Limb (tissue), 2 donors: ENCODE measurements around the gene ADARB2.
A peak's percentile ranks its signal among the peaks of the same experiment; 100 is the strongest.

Source experiments
- DNase-seq, 2 donors: peaks; one replicate each; pipeline ENCODE4 v3.0.0-alpha.2; 2016; ENCODE audit errors: extremely low spot score in 2 of 2

The ADARB2 gene

GRCh38 chr10:1214071-1214675, 523.2 kb downstream of the ADARB2 start:
- DNase-seq: no peak

GRCh38 chr10:1213252-1214070, 523.9 kb downstream of the ADARB2 start:
- DNase-seq: peak in 1 of 2 donors; percentile 16

- peak in 1 of 2 donors; percentile 22 for DNase-seq
These were observed 524.7 kb downstream of the ADARB2 start for GRCh38 chr10:1212571-1213141.

GRCh38 chr10:1211844-1212570, 525.3 kb downstream of the ADARB2 start:
- no peak for DNase-seq

GRCh38 chr10:1210667-1211066, 526.7 kb downstream of the ADARB2 start:
- DNase-seq: peak in 1 of 2 donors; percentile 17

GRCh38 chr10:1209355-1209979, 527.9 kb downstream of the ADARB2 start:
- DNase-seq: peak in 1 of 2 donors; percentile 19

GRCh38 chr10:1208366-1209311, 528.7 kb downstream of the ADARB2 start:
- peak in 1 of 2 donors; percentile 6 for DNase-seq

- DNase-seq: peak in 1 of 2 donors; percentile 16
These were observed 530.7 kb downstream of the ADARB2 start for GRCh38 chr10:1206601-1207000.

GRCh38 chr10:1206101-1206500, 531.2 kb downstream of the ADARB2 start:
- peak in 1 of 2 donors; percentile 4 for DNase-seq

- DNase-seq: peak in 1 of 2 donors; percentile 18
These were observed 531.8 kb downstream of the ADARB2 start for GRCh38 chr10:1205450-1206030.

- DNase-seq: peak in 1 of 2 donors; percentile 21
These were observed 532.6 kb downstream of the ADARB2 start for GRCh38 chr10:1204434-1205326.

- peak in 1 of 2 donors; percentile 21 for DNase-seq
These were observed 533.6 kb downstream of the ADARB2 start for GRCh38 chr10:1203704-1204103.

GRCh38 chr10:1203216-1203615, 534.1 kb downstream of the ADARB2 start:
- peak in 1 of 2 donors; percentile 18 for DNase-seq

- DNase-seq: no peak
These were observed 535.0 kb downstream of the ADARB2 start for GRCh38 chr10:1202343-1202742.

- DNase-seq: peak in 1 of 2 donors; percentile 29
These were observed 536.2 kb downstream of the ADARB2 start for GRCh38 chr10:1200866-1201807.

GRCh38 chr10:1199897-1200721, 537.2 kb downstream of the ADARB2 start:
- DNase-seq: no peak

GRCh38 chr10:1199345-1199673, 538.0 kb downstream of the ADARB2 start:
- no peak for DNase-seq
